ENCODE data around the gene GOLGA2. TPM values are rescaled to one million over a fixed set of nuclear protein-coding genes. Genes with fewer than 3 reads are reported as not detected.
A peak's percentile ranks its signal among the peaks of the same experiment; 100 is the strongest.
"Not testable (repeated sequence)": the region's sequence is repeated elsewhere in the genome, so short reads cannot be mapped to it uniquely, and the experiment has no call there.

GOLGA2 gene
- total RNA-seq, 1 donor from 2014 or later, result 50.4 TPM

GRCh38 chr9:128279088-128280073 is 3.6 kb upstream of the GOLGA2 start:
- H3K9me3 Mint-ChIP-seq; intact Hi-C loops (cut with micrococcal nuclease); H3K4me3 Mint-ChIP-seq; DNase-seq; H3K27ac Mint-ChIP-seq; H3K27me3 Mint-ChIP-seq: not testable (repeated sequence)
- H3K36me3 Mint-ChIP-seq (ENCODE audit: low read depth), result peaks cover 15% of the 10 kb centered on the region
- H3K4me1 Mint-ChIP-seq, result peaks cover 29% of the 10 kb centered on the region

- Mint-ChIP-seq H3K4me3 (peak overlapping the region; percentile 93), H3K27me3 (peaks cover 3% of the 10 kb centered on the region), H3K9me3 (no peaks in the 10 kb centered on the region), H3K27ac (peak overlapping the region; percentile 95), H3K4me1 (peaks cover 43% of the 10 kb centered on the region), H3K36me3 (ENCODE audit: low read depth) (peaks cover 25% of the 10 kb centered on the region)
- intact Hi-C loops (cut with micrococcal nuclease), result loop anchor here (1.0 kb wide), 5 partner anchors 26 to 148 kb away; partner anchors contain the start of gene SLC27A4
- DNase-seq, result no peak
These were observed 915 bp upstream of the GOLGA2 start for GRCh38 chr9:128276574-128277270.

GRCh38 chr9:128276008-128276573 is 284 bp upstream of the GOLGA2 start, which contains the start of gene SWI5:
Gene SWI5 (plus strand): TSS chr9:128276276.
- Mint-ChIP-seq H3K4me3 (peak within 1 kb of the TSS; percentile 93), H3K36me3 (ENCODE audit: low read depth) (peaks cover 28% of the 10 kb centered on the region), H3K4me1 (peaks cover 45% of the 10 kb centered on the region), H3K9me3 (no peaks in the 10 kb centered on the region), H3K27me3 (peaks cover 3% of the 10 kb centered on the region), H3K27ac (peak within 1 kb of the TSS; percentile 95)
- DNase-seq, result peak; percentile 100
- intact Hi-C loops (cut with micrococcal nuclease), result loop anchor here (1.0 kb wide), 5 partner anchors 26 to 148 kb away; partner anchors contain the start of gene SLC27A4

GRCh38 chr9:128274245-128274644 is 1.6 kb downstream of the GOLGA2 start:
- Mint-ChIP-seq H3K27me3 (peaks cover 3% of the 10 kb centered on the region), H3K27ac (no peak overlapping the region), H3K4me3 (peak overlapping the region; percentile 93), H3K9me3 (no peaks in the 10 kb centered on the region), H3K36me3 (ENCODE audit: low read depth) (peaks cover 29% of the 10 kb centered on the region), H3K4me1 (peaks cover 40% of the 10 kb centered on the region)
- intact Hi-C loops (cut with micrococcal nuclease), result no loop called here
- DNase-seq, result no peak

GRCh38 chr9:128271512-128271911 is 4.3 kb downstream of the GOLGA2 start:
- Mint-ChIP-seq H3K36me3 (ENCODE audit: low read depth) (peaks cover 31% of the 10 kb centered on the region), H3K27ac (no peak overlapping the region)
- intact Hi-C loops (cut with micrococcal nuclease), result no loop called here

GRCh38 chr9:128271112-128271511 is 4.7 kb downstream of the GOLGA2 start:
- Mint-ChIP-seq H3K4me1 (peaks cover 24% of the 10 kb centered on the region), H3K4me3 (no peak overlapping the region), H3K9me3 (no peaks in the 10 kb centered on the region), H3K27ac (no peak overlapping the region), H3K36me3 (ENCODE audit: low read depth) (peaks cover 27% of the 10 kb centered on the region), H3K27me3 (peaks cover 3% of the 10 kb centered on the region)
- intact Hi-C loops (cut with micrococcal nuclease), result no loop called here
- DNase-seq, result no peak

More at GRCh38 chr9:128271512-128271911, 4.3 kb downstream of the GOLGA2 start:
- no peak for DNase-seq
- Mint-ChIP-seq H3K9me3 (no peaks in the 10 kb centered on the region), H3K4me3 (no peak overlapping the region), H3K4me1 (peaks cover 28% of the 10 kb centered on the region), H3K27me3 (peaks cover 3% of the 10 kb centered on the region)

- DNase-seq, result no peak
- peaks cover 28% of the 10 kb centered on the region for H3K36me3 Mint-ChIP-seq (ENCODE audit: low read depth)
- H3K9me3 Mint-ChIP-seq, result no peaks in the 10 kb centered on the region
- H3K4me1 Mint-ChIP-seq, result peaks cover 2% of the 10 kb centered on the region
- intact Hi-C loops (cut with micrococcal nuclease), result no loop called here
- H3K27ac Mint-ChIP-seq, result no peak overlapping the region
- H3K4me3 Mint-ChIP-seq, result no peak overlapping the region
- no peaks in the 10 kb centered on the region for H3K27me3 Mint-ChIP-seq
These were observed 8.8 kb downstream of the GOLGA2 start for GRCh38 chr9:128266868-128267590.

- no peaks in the 10 kb centered on the region for H3K27me3 Mint-ChIP-seq
- intact Hi-C loops (cut with micrococcal nuclease), result no loop called here
- peaks cover 33% of the 10 kb centered on the region for H3K36me3 Mint-ChIP-seq (ENCODE audit: low read depth)
- H3K27ac Mint-ChIP-seq, result no peak overlapping the region
- H3K9me3 Mint-ChIP-seq, result no peaks in the 10 kb centered on the region
- H3K4me1 Mint-ChIP-seq, result no peaks in the 10 kb centered on the region
- no peak overlapping the region for H3K4me3 Mint-ChIP-seq
- no peak for DNase-seq
These were observed 10.4 kb downstream of the GOLGA2 start for GRCh38 chr9:128265348-128265847.

GRCh38 chr9:128262687-128263086 is 13.1 kb downstream of the GOLGA2 start:
- no peak overlapping the region for H3K4me3 Mint-ChIP-seq
- peak overlapping the region; percentile 46 for H3K27ac Mint-ChIP-seq
- DNase-seq, result no peak
- no peaks in the 10 kb centered on the region for H3K4me1 Mint-ChIP-seq
- H3K9me3 Mint-ChIP-seq, result no peaks in the 10 kb centered on the region
- peaks cover 34% of the 10 kb centered on the region for H3K36me3 Mint-ChIP-seq (ENCODE audit: low read depth)
- intact Hi-C loops (cut with micrococcal nuclease), result no loop called here
- H3K27me3 Mint-ChIP-seq, result no peaks in the 10 kb centered on the region

GRCh38 chr9:128260340-128260739 is 15.5 kb downstream of the GOLGA2 start:
- DNase-seq, result no peak
- H3K27me3 Mint-ChIP-seq, result no peaks in the 10 kb centered on the region
- H3K4me3 Mint-ChIP-seq, result no peak overlapping the region
- H3K9me3 Mint-ChIP-seq, result no peaks in the 10 kb centered on the region
- no peaks in the 10 kb centered on the region for H3K4me1 Mint-ChIP-seq
- peaks cover 32% of the 10 kb centered on the region for H3K36me3 Mint-ChIP-seq (ENCODE audit: low read depth)
- intact Hi-C loops (cut with micrococcal nuclease), result no loop called here
- H3K27ac Mint-ChIP-seq, result no peak overlapping the region

GRCh38 chr9:128259156-128259555 is 16.7 kb downstream of the GOLGA2 start:
- Mint-ChIP-seq H3K36me3 (ENCODE audit: low read depth) (peaks cover 27% of the 10 kb centered on the region), H3K27me3 (no peaks in the 10 kb centered on the region), H3K4me1 (no peaks in the 10 kb centered on the region), H3K4me3 (no peak overlapping the region), H3K27ac (no peak overlapping the region), H3K9me3 (no peaks in the 10 kb centered on the region)
- intact Hi-C loops (cut with micrococcal nuclease), result no loop called here
- DNase-seq, result no peak

GRCh38 chr9:128258326-128258725 is 17.5 kb downstream of the GOLGA2 start:
- DNase-seq, result no peak
- H3K4me1 Mint-ChIP-seq, result no peaks in the 10 kb centered on the region
- no peak overlapping the region for H3K4me3 Mint-ChIP-seq
- no peaks in the 10 kb centered on the region for H3K27me3 Mint-ChIP-seq
- peaks cover 27% of the 10 kb centered on the region for H3K36me3 Mint-ChIP-seq (ENCODE audit: low read depth)
- intact Hi-C loops (cut with micrococcal nuclease), result no loop called here
- no peaks in the 10 kb centered on the region for H3K9me3 Mint-ChIP-seq
- no peak overlapping the region for H3K27ac Mint-ChIP-seq

GRCh38 chr9:128257907-128258306 is 17.9 kb downstream of the GOLGA2 start:
- H3K36me3 Mint-ChIP-seq (ENCODE audit: low read depth), result peaks cover 27% of the 10 kb centered on the region

More at GRCh38 chr9:128257907-128258306, 17.9 kb downstream of the GOLGA2 start:
- H3K9me3 Mint-ChIP-seq, result no peaks in the 10 kb centered on the region
- H3K27ac Mint-ChIP-seq, result no peak overlapping the region
- no peak overlapping the region for H3K4me3 Mint-ChIP-seq
- DNase-seq, result no peak
- H3K27me3 Mint-ChIP-seq, result peaks cover 3% of the 10 kb centered on the region
- intact Hi-C loops (cut with micrococcal nuclease), result no loop called here
- no peaks in the 10 kb centered on the region for H3K4me1 Mint-ChIP-seq

All from activated CD4-positive, alpha-beta T cell treated with anti-CD3 and anti-CD28 coated beads, Interleukin-2, amount 10 ng/mL, durations not matched to agents 24 days and 14 days (primary cell).